Measurements from ENCODE around the gene PDCD6IP.
"Not testable (repeated sequence)": the region's sequence is repeated elsewhere in the genome, so short reads cannot be mapped to it uniquely, and the experiment has no call there.

PDCD6IP gene

DNA sequence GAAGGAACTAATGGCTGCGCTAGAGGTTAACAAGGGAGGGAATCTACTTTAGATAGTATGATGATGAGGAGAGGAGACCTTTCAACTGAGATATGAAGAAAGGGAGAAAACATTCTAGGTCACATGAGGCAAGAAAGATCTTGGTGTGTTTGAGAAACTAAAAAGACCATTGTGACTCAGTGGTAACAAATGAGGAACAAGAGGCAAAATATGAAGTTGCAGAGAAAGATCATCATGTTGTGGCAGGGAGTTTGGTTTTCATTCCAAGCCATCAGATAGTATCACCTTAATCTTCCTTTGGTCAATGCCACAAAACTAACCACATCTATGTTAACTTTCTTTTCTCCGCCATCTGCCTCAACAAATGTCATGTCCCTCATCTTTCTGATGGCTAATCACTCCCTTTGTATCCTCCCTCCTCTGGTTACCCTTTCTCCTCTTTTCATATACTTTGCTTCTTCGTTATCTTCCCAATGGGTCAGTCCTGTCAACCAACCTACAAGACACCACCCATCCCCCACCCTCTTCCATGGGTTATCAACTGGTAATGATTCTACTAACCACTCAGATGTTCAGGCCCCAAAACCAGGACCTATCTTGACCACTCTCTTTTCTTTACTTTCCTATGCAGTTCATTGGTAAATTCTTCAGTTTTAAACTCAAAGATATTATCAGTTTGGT is 2.4 kb upstream of the PDCD6IP start:
- no peak for DNase-seq

DNA sequence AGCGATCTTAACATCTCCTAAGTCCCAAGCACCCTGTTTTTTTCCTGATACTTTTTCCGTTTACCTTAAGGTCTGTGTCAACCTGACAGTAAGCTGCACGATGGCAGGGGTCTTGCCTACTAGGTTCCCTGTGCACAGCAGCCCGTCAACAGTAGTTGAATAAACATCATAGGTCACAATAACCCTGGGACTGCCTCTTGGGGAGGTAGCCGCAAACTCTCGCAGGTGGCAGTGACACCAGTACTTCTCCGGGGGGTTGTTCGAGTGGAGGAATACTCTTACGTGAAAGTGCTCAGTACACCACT is 365 bp upstream of the PDCD6IP start:
- DNase-seq, result no peak

DNA sequence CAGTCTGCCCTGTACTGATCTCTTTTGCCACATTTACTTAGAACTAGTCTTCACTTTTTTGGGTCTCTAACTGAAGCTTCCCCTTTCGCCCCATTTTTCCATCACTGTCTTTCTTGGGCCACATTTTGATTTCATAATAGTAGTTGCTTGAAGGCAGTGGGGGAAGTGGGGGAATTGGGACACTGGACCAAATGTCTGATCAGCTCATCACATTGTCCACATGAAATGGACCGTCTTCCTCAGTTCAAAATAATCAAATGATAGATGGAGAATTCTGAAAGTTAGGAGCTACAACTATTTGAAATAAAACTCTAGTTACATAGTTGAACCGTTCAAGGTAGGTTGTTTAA is 747 bp downstream of the PDCD6IP start:
- DNase-seq, result no peak

DNA sequence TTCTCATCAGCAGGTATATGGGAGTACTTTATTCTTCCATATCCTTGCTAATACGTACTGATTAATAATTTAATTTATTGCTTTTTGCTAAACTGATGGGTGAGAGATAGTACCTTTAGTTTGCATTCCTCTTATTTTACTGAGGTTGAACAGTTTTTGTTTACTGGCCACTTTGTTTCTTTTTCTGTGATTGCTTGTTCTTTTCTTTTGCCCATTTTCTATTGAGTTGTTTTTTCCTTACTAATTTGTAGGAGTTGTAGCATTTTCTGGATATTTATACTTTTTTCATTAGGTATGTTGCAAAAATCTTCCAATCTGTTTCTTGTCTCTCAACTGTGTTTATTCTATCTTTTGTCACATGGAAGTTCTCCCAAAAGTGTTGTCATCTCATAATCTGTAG is 4.8 kb downstream of the PDCD6IP start:
- DNase-seq, result no peak

DNA sequence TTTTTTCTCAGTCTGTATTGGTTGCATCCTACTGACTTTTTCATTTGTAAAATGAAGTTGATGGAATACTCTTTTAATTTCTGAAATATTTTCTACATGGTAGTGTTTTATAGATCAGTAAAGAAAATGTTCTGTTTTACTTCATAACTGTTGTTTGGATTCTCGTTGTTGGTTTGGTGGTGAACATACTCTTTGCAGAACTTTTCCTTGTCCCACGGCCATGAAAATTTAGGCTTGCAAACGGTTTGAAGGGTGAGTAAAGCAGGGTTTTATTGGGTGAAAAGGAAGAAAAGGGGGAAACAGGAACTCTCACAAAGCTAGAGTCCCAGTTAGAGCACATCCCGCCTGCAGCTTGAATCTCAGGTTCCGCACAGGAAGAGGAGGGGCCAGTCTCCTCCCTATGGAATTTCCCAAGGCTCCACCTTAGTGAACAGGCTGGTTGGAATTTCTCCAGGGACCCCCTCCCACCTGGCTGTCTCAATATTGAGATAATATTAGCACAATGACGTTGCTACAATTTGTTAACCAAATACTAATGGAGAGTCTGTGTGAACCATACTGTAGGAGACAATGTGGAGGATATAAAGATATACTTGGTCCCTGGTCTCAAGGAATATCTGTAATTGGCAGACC is 5.6 kb downstream of the PDCD6IP start:
- no peak for DNase-seq

DNA sequence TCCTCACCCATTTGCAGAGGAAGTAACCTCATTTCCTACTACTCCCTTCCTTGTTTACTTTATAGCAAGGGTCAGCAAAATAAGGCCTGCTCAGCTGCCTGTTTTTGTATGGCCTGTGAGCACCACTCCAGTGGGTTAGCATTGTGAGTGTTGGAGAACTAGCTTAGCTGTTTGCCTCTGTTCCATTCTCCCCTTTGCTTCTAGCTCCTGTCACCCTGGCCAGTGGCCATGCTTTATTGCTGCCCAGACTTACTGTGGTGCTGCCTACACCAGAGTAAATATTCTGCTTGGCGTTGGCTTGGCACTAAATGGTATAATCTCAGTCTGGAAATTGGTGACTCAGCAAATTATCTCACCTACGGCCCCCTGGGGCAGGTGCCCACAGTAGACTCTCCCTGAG is 8.8 kb downstream of the PDCD6IP start:
- no peak for DNase-seq

DNA sequence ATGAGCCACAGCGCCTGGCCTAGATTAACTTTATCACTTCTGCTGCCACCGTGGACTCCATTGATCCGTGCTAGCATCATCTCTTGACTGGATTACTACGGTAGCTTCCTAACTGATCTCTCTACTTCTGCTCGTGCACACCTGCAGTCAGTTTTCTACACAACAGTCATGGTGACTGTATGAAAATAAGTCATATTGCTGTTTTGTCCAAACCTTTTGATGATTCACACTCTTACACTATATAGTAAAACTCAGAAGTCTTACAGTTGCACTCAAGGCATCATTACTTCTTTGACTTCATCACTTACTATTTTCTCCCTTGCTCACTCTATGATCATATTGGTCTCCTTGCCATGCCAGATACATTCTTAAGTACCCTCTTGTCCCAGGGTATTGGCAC is 10.1 kb downstream of the PDCD6IP start:
- no peak for DNase-seq

DNA sequence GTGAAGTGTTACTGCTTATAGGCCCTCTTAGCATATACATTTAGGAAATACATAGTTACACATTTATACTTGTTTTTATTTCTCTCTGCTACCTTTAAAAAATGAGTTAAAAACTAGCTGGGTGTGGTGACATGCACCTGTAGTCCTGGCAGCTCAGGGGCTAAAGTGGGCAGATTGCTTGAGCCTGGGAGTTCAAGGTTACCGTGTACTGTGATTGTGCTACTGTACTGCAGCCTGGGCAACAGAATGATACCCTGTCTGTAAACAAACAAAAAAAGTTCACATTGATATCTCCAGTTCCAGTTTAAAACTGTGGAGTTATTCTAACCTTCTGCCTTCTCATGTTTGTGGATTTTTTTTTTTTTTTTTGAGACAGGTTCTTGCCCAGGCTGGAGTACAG is 12.1 kb downstream of the PDCD6IP start:
- DNase-seq, result no peak

DNA sequence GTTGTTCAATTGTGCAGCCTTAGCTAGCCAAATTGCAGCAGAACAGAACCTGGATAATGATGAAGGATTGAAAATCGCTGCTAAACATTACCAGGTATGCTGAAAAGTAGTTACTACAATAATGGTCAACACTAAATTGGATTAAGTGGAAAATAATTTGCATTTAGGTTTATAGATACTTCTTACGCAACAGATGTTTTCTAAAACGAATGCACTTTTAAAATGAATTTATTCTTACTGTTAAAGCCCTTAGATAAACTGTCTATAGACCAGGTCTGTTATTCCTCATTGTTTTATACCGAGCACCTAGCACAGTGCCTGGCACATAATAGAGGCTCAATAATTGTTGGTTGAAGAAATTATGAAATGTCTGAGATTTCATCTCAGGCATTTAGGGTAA is 23.6 kb downstream of the PDCD6IP start:
- DNase-seq, result no peak

DNA sequence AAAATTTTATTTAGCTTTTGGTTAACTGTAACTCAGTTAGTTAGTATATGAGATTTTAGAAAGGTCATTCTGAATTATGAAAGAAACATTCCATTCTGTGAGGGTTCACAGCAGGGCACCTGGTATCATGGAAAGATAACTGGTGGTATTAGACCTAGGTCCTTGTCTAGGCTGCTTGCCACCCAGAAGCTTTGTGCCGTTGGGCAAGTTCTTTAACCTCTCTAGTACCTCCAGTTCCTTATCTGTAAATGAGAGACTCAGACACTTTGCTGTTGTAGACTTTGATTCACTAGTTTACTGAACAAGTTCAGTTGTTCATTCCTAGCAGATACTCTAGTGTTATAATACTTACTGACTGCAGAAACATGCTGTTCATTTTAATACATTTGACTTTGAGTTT is 25.4 kb downstream of the PDCD6IP start:
- no peak for DNase-seq

DNA sequence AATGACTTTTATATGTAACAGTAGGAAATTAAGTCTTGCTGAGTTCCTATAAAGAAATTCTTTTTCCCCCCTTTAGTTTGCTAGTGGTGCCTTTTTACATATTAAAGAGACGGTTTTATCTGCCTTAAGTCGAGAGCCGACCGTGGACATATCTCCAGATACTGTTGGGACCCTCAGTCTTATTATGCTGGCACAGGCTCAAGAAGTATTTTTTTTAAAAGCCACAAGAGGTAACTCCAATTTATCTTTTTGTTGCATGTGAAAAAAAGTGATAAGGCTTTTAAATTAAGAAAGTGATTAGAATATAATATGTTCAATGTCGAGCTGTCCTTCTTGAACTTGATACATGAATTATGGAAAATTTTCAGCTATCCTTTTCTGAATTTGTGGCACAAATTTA is 26.7 kb downstream of the PDCD6IP start:
- DNase-seq, result no peak

DNA sequence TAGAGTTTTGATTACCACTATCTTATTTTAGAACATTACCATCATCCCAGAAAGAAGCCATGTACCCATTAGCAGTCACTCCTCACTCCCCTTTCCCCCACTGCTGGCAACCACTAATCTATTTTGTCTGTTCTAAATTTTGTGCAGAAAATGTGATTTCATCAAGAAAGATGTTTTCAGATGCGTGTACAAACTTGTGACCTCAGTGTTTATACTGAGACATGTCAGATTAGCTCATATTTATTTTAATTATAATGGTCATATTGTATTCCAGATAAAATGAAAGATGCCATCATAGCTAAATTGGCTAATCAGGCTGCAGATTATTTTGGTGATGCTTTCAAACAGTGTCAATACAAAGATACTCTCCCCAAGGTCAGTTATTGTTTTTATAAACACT is 27.8 kb downstream of the PDCD6IP start:
- no peak for DNase-seq

DNA sequence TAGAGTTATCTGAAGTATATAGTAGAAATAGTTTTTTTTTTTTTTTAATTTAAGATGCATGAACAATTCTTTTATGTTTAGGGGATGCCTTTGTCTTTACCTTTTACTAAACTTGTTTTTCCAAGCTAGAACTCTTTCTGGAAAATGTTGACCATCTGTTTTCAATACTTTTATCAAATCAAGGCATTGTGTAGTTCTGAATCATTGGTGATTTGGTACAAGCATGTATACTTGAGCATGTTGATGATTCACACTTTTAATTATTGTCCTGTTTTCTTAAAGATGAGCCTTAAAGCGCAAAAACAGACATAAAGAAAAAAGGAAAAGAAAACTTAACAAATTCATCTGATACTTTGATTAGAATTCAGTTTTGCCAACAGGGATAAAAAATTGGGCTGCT is 28.3 kb downstream of the PDCD6IP start:
- no peak for DNase-seq

DNA sequence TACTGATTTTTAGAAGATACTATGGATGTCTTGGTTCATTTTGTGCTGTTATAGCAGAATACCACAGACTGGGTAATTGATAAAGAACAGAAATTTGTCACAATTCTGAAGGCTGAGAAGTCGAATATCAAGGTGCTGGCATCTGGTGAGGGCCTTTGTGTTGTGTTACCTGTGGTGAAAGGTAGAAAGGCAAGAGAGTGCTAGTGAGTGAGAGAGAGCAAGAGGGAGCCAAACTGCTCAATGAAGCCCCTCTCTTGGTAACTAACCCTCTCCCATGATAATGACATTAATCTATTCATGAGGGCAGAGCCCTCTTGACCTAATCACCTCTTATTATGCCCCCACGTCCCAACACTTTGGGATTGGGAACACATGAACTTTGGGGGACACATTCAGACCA is 31.3 kb downstream of the PDCD6IP start:
- DNase-seq, result no peak

DNA sequence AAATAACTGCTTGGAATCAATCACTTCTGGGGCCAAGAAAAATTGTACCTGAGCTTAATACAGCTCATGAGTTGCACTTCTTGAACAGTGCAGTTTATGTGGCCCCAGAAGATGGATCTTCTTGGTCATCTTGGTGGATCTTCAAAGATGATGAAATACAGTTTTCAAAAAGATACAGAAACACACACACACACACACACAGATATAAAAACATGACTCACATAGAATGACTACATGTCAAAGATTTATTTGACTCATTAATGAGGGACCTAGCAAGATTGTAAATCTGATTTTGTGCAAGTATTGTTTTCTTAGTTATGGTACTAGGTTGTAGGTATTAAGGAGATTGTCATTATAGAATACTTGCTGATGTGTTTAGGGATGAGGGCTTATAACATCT is 32.6 kb downstream of the PDCD6IP start:
- no peak for DNase-seq

DNA sequence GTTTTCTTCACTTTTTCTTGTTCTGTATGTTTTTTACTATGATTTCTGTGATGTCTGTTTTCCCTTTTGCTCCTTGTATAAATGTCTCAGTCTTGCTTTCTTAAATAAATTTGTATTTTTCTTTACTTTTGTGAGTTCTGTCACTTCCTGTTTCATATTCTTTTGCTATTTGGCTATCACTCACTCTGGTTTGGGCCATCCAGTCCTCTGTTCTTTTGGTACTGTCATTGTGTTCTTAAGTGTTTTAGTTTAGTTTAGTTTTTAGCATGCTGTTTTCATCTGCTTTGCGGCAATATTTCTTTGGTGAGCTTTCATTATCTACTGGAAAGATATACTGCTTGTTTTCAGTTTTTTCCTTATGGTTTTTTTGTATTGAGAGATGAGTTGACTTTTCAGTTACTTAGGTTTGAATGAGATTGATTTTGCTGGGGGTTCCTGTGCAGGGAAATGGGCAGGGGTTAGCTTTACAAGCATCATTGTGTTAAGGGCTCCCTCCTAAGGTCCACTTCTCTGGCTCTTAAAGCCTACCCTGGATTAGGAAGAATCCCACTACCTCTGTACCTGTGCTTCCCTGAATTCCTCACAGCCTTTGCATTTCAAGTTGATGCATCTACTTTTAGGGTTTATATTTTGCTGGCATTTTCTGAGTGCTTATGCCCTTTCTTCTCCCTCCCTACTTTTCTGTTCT is 35.1 kb downstream of the PDCD6IP start:
- DNase-seq, result no peak

DNA sequence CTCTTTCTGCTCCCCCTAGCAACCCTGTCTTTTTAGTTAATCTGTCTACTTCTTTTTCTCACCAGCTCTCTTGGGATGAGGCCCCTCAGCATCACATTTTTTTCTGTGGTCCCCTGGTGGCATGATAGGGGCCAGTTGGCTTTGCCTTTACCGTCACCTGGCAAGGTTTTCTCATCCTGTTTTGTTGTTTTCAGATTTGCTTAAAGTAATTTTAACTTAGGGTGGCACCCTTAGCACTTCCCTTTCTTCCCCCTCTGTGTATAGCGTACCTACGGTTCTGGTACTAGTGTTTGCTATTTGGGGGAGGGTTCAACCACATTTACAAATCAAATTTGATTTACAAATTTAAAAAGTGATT is 35.6 kb downstream of the PDCD6IP start:
- no peak for DNase-seq

DNA sequence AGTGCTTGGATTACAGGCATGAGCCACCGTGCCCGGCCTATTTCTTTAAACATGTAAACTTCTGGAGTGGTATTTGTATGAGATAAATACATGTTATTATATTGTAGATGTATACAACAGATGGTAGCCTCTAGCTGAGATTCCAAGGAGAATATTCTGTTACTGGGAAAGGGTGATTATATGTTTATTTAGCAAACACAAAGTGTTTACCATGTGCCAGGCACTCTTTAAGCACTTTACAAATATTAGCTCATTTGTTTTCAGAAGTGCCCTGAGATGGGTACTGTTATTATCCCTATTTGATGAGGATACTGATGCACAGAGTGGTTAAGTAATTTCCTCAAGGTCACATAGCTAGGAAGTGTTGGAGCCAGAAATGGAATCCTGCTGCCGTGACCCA is 38.8 kb downstream of the PDCD6IP start:
- DNase-seq, result not testable (repeated sequence)

DNA sequence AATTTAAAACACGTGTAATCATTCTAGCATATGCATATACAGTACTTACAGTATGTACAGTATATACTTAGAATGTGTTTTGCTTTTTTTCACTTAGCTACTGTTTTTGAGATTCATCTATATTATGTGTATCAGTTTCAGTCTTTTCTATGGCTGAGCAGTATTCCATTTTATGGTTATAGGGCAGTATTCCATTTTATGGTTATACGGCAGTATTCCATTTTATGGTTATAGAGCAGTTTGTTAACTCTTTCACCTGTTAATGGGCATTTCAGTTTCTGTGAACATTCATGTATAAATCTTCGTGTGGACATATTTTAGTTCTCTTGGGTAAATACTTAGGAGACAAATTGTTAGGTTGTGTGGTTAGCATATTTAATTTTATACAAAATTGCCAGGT is 40.9 kb downstream of the PDCD6IP start:
- DNase-seq, result no peak

DNA sequence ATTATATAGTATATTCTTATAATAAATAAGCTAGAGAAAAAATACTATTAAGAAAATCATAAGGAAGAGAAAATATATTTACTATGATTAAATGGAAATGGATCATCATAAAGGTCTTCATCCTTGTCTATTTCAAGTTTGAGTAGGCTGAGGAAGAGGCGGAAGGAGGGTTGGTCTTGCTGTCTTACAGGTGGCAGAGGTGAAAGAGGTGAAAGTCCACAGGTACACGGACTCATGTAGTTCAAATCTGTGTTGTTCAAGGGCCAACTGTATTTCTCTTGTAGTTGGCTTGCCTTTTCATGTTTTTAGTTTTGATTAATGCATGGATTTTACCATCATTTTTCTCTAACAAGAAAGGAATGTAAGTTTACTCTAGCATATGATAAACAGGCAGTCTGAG is 41.7 kb downstream of the PDCD6IP start:
- DNase-seq, result no peak

DNA sequence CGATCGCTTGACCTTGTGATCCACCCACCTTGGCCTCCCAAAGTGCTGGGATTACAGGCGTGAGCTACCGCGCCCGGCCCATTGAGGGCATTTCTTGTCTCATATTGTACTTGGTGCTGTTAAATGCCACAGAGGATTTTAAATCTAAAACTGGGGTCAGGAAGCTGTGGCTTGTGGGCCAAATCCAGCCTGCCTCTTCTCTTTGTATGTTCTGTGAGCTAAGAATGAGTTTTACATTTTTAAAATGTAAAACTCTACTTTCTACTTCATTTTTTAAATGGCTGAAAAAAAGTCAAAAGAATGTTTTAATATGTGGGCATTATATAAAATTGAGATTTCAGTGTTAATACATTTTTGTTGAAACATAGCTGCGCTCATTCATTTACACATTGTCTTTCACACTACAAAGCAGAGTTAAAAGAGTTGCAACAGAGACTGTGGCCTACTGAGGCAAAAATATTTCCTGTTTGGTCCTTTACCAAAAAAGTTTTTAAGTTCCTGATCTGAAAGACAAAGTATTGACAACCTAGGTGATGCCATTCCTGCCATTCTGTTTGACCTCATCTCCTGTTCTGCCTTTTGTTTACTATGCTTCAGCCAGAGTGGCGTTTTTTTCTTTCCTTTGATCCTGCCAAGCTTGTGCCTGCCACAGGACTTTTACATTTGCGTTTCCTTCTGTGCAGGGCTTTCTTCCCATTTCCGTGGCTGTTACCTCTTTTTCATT is 50.4 kb downstream of the PDCD6IP start:
- no peak for DNase-seq

DNA sequence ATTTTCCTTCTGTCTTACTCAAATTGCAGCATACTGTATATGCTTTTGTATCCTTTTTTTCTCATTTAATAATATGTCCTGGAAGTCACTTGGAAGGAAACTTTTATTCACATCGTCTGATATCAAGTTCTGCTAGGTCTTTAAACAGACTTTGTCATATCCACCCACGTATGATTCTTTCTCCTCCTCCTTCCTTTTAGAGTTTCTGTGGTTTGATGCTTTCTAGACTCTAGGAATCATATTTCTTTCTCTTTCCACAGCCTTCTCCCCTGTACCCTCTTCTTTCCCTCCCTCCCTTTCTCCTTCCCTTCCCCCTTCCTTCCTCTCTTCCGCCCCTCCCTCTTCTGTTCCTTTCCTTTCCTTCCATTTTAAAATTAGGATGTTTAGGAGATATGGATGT is 52.2 kb downstream of the PDCD6IP start:
- DNase-seq, result not testable (repeated sequence)

DNA sequence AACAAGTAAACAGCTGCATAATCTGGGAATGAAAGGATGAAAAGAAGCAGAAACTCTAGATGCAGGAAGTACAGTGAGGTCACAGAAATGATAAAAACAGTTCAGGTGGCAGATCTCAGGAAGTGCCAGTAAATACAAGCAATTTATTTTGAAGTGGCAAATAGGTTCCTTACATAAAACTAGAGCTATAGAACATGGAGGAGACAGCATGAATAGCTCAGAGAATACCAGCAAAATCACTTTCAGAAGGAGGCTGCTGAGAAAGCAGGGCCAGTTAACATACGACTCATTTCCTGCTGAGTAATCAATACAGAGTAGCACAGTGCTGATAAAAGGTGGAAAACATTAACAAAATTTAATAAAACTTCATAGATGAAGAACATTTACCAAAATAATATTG is 57.0 kb downstream of the PDCD6IP start:
- DNase-seq, result not testable (repeated sequence)

DNA sequence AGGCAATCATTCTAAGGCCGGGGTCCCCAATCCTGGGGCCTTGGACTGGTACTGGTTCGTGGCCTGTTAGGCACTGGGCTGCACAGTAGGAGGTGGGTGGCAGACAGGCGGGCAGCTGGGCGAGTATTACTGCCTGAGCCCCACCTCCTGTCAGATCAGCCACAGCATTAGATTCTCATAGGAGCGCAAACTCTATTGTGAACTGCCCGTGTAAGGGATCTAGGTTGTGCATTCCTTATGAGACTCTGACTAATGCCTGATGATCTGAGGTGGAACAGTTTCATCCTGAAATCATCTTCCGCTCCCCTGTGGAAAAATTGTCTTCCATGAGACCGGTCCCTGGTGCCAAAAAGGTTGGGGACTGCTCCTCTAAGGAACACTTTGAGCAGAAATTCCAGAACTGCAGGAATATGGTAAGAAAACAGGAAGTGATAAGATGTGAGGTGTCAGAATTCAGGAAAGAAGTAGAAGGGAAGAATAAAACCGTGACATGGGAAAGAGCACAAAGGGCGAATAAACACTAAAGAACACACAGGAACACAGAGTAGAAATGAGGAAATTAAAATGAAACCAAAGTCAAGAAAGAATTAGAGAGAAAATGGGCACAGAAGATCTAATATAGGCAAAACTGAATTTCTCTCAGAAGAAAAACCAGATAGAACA is 57.6 kb downstream of the PDCD6IP start:
- no peak for DNase-seq

Measured in CD4-positive, alpha-beta T cell treated with Interferon gamma for 1 hour (primary cell).